Activated T-helper 9 cell treated with anti-CD3 and anti-CD28 coated beads, Interleukin-2, amount 50 U/mL, for 16 hours (primary cell): Measurements from ENCODE around the gene ZNHIT2.

Source experiments
- DNase-seq: peaks from one replicate; pipeline ENCODE4 v3.0.0-alpha.2; 2020; ENCODE audit warnings: low read depth

Gene ZNHIT2

GRCh38 chr11:65134240-65134951, 16.9 kb upstream of the ZNHIT2 start, which contains the start of gene SYVN1:
Gene SYVN1 (minus strand): TSS chr11:65134519. CDS start chr11:65133601, 918 bp downstream.
- peak; percentile 91 for DNase-seq

- DNase-seq = no peak
These were observed 16.2 kb upstream of the ZNHIT2 start for GRCh38 chr11:65133724-65134123.

- no peak for DNase-seq
These were observed 15.6 kb upstream of the ZNHIT2 start for GRCh38 chr11:65132988-65133700.

DNA sequence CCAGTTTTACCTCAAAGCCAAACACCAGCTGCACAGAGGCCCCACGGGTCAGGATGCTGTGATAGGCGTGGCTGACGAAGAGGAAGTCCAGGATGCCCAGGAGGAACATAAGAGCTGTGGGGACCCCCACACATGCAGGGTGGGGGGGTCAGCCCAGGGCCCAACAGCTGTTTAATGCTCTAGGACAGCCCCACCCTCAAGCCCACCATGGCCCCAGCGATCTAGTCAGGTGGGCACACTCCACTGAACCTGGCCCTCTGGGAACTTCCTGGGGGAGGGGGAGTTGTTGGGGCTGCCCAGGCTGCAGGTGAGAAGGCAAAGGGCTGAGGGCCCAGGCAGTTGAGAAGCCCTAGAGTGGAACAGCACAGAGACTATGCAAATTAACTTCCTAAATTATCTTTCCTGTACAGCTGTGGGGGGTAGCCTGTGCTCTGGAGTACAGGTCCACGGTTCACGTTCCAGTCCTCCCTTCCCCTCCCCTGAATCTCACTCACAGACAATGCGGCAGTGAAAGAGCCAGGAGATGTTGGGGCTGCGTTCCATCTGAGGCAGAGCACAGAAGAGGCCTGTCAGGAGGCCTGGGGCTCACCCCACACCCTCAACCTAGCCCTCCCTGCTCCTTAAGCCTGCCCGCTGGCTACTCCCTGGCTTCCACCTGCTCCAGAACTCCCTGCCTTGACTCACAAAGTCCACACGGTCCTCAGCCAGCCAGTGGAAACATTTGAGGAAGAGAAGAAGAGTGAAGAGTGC, 14.9 kb upstream of the ZNHIT2 start:
- no peak for DNase-seq

- no peak for DNase-seq
These were observed 14.4 kb upstream of the ZNHIT2 start for GRCh38 chr11:65131895-65132237.

DNA sequence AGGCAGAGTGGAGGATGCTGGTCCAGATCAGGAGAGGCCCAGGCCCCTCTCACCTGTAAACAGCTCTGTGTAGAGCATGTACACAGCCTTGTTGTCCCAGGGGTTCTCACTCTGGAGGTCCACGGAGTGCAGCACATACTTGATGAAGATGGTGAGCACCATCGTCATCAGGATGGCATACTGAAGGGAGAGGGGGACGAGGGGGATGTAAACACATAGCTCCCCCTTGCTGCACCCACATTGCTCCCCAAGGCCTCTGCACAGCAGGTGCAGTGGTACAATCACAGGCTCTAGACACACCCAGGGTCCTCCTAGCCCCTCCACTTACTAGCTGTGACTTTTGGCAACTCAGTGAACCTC, 13.9 kb upstream of the ZNHIT2 start:
- no peak for DNase-seq

- no peak for DNase-seq
These were observed 13.3 kb upstream of the ZNHIT2 start for GRCh38 chr11:65130631-65131416.

GRCh38 chr11:65129649-65130441, 12.3 kb upstream of the ZNHIT2 start:
- DNase-seq = no peak

DNA sequence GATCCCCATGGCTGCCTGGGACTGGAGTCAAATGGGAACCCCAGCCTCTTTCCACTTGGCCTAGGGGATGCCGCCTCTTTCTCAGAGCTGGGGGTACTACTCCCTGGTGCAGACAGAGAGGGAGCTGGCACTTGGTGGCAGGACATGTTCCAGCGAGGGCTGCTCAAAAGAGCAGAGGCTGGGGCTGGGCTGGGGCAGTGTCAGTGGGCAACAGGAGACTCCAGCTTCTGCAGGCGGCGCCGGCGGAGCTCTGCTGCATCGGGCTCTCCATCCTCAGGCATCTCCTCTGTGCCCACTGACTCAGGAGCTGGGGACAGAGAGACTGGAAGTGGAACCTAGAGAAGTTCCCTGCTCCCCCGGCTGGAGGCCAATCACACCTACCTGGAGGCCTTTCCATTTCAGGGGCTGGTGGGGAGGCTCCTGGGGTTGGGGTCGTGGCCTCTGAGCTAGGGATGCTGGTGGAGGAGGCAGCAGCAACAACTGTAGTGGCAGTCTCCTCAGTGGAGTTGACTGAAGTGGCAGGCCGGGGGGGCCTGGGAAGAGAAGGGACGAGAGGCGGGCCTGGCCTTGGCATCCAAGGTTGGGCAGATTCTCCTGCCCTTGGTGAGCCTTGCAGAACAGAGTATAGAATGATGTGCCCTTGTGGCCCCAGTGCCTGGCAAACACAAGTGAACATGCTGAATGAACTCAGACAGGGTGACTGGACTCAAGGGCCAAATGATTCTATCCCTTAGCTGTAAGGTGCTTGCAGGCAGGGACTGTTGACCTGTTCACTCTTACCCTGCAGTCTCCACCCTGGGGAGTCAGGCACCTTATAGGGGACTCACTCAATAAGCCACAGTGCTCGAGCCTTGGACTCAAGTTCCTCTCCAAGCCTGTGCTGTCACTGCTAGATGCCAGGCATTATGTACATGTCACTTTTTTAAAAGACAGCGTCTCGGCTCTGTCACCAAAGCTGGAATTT, 11.0 kb upstream of the ZNHIT2 start:
- no peak for DNase-seq

- no peak for DNase-seq
These were observed 10.1 kb upstream of the ZNHIT2 start for GRCh38 chr11:65127473-65128181.

- DNase-seq = no peak
These were observed 9.2 kb upstream of the ZNHIT2 start for GRCh38 chr11:65126624-65127274.

- no peak for DNase-seq
These were observed 7.9 kb upstream of the ZNHIT2 start for GRCh38 chr11:65125197-65126056.

GRCh38 chr11:65124480-65125196, 7.1 kb upstream of the ZNHIT2 start:
- DNase-seq = no peak

DNA sequence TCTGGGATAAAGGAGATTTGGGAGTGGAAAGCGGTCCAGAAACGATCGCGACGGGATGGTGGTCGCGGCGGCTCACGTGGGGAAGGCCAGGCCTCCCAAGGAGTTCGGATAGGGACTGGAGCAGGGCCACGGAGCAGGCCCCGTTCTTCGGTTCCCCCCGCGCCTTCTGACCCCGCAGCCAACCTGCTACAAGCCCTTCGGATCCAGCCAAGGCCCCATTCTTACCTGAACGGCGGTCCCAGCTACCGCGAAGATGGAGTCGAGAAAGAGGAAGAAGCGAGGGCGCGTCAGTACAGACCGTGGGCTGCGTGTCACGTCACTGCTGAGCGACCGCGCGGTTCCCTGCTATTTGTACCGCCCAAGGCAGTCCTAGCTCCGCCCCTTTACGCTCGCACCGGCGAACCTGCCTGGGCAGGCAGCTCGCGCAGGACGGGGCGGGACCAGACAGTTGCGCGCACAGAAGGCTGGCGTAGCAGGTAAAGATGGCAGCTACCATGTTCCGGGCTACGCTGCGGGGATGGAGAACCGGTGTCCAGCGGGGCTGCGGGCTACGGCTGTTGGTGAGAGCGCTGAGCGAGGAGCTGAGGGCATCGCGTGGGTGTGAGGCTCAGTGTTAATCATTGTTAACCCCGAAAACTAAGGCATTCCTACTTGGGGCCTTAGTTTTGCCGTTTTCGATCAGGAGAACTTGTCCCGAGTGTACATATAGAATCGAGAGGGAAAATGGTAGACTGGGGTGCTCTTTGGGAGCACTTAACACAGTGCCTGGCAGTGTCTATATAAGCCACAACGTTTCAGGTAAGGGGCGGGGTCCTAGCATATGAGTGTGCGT, 4.6 kb upstream of the ZNHIT2 start, which contains the start of the genes FAU and MRPL49:
FAU (minus strand) TSS at position 270 of the 832 bp plus-strand sequence. CDS start 321 bp downstream, outside the sequence.
MRPL49 (plus strand) TSS at position 457 of the 832 bp plus-strand sequence; CDS start at position 483, 26 bp downstream.
- DNase-seq = peak; percentile 98

DNA sequence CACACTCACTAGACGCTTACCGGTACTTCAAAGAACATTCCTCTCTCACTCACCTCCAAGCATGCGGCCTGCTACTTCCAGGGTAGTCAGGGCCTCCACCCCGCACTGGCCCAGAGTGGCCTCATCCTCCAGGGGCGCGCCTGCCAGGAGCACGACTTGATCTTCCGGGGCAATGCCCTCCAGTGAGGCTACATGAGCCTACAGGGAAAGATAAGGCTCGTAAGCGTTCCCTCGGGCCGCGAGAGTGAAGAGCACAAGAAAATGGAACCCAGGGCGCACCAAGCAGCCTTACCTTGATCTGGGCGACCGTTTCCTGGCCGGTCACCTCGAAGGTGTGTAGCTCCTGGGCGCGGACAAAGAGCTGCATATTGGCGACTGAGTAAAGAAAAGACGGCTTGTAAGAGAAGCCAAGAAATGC, 4.0 kb upstream of the ZNHIT2 start:
- no peak for DNase-seq

DNA sequence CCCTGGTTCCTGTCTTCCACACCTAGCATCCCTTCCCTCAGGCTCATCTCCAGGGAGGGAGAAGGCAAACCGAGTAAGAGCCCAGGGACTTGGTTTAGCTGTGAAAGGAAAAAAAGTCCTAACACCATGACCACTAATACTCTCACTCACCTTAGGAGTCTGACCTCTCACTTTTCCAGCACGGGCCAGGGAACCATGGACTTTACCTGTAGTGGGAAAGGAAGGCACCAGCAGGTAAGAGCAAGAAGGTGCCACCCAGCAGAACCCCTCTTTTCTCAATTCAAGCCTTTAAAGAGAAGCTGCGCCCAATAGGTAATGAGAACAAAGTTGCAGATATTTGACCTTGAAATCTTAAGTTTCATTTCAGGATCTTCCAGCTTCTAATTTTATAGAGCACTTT, 3.3 kb upstream of the ZNHIT2 start:
- DNase-seq = no peak
